VCaP (cell line): ENCODE measurements around the gene CASS4.
A peak's percentile ranks its signal among the peaks of the same experiment; 100 is the strongest.

Experiments used
- H3K27ac ChIP-seq: fragments of 450-650 bp; 2 replicates; pipeline ENCODE4 v1.5.1; 2017
- CTCF ChIP-seq: fragments of 450-650 bp; conservative IDR thresholded peaks from 2 replicates; pipeline ENCODE4 v1.5.1; 2017; ENCODE audit warnings: mild to moderate bottlenecking, moderate library complexity

CASS4 gene

DNA sequence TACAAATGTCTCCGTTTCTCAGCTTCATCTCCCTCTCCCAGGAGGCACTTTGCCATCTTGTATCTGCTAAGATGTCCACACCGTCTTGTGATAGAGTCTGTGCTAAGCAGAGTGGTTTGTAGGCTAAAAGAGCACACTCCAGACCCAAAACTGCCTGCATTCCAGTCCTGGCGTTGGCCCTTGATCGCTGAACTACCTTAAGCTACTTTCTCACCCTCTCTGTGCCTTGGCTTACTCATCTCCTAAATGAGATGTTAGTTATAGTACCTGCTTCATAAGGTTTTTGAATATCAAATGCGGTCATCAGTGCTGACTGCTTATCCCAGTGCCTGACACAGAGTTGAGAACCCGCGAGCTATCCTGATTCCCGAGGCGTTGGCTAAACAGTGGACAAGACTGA, 14.0 kb downstream of the CASS4 start:
- H3K27ac ChIP-seq = no peak overlapping the region
- no peak for TF ChIP-seq CTCF

GRCh38 chr20:56426926-56427325, 14.9 kb downstream of the CASS4 start:
- no peak for TF ChIP-seq CTCF
- no peak overlapping the region for H3K27ac ChIP-seq

GRCh38 chr20:56427797-56428196, 15.7 kb downstream of the CASS4 start:
- TF ChIP-seq CTCF = no peak
- no peak overlapping the region for H3K27ac ChIP-seq

DNA sequence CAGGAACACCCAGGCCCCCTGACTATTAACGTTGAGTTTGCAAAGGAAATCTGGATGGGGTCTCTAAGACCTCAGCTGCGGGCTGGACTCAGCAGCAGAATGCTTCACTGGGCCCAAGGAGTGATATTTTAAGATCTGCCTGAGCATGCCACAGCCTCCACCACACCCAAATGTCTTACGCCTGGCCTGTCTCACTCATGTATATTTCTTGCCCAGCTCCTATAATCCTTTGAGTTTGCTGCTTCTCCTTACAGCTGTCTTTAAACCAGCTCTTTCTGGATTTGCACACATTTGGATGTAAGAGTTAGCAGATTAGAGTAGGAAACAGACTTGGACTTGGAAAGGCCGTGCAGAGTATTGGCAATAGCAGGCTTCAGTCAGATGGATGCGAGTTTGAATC, 16.4 kb downstream of the CASS4 start:
- no peak for TF ChIP-seq CTCF
- no peak overlapping the region for H3K27ac ChIP-seq

DNA sequence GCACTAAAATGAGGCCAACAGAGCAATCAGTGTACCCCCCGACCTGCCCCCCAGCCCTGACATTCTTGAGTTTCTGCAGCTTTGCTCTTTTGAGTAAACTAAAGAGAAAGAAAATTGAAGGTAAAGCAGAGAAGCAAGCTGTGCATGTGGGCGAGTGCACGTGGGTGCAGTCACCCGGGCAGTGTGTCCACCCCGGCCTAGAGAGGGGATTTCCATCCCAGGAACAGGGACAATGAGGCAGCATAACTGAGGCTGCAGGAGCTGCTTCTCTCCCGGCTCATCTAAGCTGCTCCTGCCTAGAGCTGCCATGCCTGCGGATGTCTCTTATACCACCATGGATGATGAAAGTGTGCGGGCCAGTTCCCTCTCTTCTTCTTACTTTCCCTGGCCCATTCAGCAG, 16.8 kb downstream of the CASS4 start:
- peak overlapping the region; percentile 50 for H3K27ac ChIP-seq
- no peak for TF ChIP-seq CTCF

DNA sequence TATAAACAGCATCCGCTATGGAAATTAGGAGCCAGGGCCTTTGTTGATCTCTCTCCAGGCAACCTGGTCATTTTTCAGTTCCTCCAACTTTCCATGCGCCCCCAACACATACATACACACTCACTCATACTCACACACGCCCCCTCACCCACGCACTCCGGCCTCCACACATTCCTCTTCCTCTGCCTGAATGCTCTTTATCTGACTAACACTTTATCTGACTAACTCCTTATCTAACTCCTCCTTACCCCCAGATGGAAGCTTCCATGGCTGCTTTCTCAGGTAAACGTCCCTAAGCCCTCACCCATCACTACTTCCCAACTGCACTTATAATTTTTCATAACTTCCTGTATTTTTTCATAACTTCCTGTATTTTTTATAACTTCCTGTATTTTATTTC, 17.4 kb downstream of the CASS4 start:
- TF ChIP-seq CTCF = no peak
- H3K27ac ChIP-seq = peak overlapping the region; percentile 50

DNA sequence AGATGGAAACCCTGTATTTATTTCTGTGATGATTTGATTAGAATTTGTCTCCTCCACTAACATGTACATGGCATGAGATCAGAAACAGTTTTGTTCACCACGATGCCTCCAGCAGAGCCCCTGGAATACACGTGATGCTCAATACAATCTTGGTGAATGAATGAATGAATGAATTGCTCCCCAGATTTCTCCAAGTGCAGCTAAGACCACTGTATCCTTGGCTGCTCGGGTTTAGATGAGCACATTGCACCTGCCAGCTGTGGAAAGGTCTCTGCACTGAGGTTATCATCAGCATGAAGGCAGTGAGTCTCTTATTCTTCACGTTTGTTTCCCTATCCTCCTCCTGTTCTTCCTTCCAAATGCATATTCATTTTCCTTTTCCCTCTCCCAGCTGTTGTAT, 17.9 kb downstream of the CASS4 start:
- TF ChIP-seq CTCF = no peak
- H3K27ac ChIP-seq = peak overlapping the region; percentile 50

DNA sequence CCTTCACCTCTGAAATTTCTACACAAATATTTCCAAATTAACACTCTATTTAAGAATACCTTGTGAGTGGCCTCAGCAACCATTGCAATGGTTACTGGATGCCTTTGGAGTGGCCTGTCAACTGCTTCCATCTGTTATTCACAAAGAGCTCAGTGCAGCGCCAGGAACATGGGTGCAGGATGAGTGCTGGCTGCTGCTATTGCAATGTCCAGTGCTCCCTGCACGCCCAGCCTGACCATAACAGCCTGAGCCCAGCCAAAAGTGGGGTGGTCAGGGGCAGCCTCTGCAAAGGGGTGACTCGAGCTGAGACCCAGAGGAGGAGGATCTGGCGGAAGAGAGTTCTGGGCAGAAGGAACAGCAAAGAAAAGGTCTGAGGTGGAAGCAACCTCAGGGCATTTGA, 18.4 kb downstream of the CASS4 start:
- peak overlapping the region; percentile 50 for H3K27ac ChIP-seq
- no peak for TF ChIP-seq CTCF
